Measurements from ENCODE around the gene DDX52. TPM values are rescaled to one million over a fixed set of nuclear protein-coding genes. Genes with fewer than 3 reads are reported as not detected.

Gene DDX52
- total RNA-seq, 4 donors from 2014 or later = 30.2 to 54.6 (median 43.0) TPM

- Histone ChIP-seq H3K36me3 (no peaks in the 10 kb centered on the region), H3K27me3 (no peaks in the 10 kb centered on the region), H3K4me3 (no peak overlapping the region), H3K27ac (peak overlapping the region in 1 of 4 donors; percentile 82), H3K4me1 (peaks cover 0 to 13% (median 0%) of the 10 kb centered on the region in 4 donors), H3K9me3 (peaks cover 0 to 4% (median 0%) of the 10 kb centered on the region in 4 donors)
- no peak for TF ChIP-seq POLR2A (IDR thresholded peaks at IDR 0.05)
- DNase-seq = no peak
Measured at GRCh38 chr17:37678036-37678435, 34.8 kb upstream of the DDX52 start.

GRCh38 chr17:37677021-37677420, 33.8 kb upstream of the DDX52 start:
- Histone ChIP-seq H3K4me1 (peaks cover 0 to 18% (median 0%) of the 10 kb centered on the region in 4 donors), H3K9me3 (peaks cover 0 to 4% (median 0%) of the 10 kb centered on the region in 4 donors), H3K27ac (peak overlapping the region in 1 of 4 donors; percentile 82), H3K4me3 (no peak overlapping the region), H3K27me3 (no peaks in the 10 kb centered on the region), H3K36me3 (no peaks in the 10 kb centered on the region)
- no peak for DNase-seq
- TF ChIP-seq POLR2A (IDR thresholded peaks at IDR 0.05) = no peak
- TF ChIP-seq CTCF (IDR thresholded peaks at IDR 0.05) = no peak

GRCh38 chr17:37676115-37676925, 33.1 kb upstream of the DDX52 start:
- Histone ChIP-seq H3K4me1 (peaks cover 0 to 24% (median 0%) of the 10 kb centered on the region in 4 donors), H3K27ac (peak overlapping the region in 2 of 4 donors; percentile 52 to 82), H3K36me3 (no peaks in the 10 kb centered on the region), H3K9me3 (peaks cover 0 to 4% (median 0%) of the 10 kb centered on the region in 4 donors), H3K27me3 (no peaks in the 10 kb centered on the region), H3K4me3 (no peak overlapping the region)
- peak in 2 of 3 donors; percentile 54 to 56 for DNase-seq
- TF ChIP-seq POLR2A (IDR thresholded peaks at IDR 0.05) (no peak), CTCF (IDR thresholded peaks at IDR 0.05) (no peak)

GRCh38 chr17:37674511-37674910, 31.3 kb upstream of the DDX52 start:
- Histone ChIP-seq H3K9me3 (peaks cover 0 to 4% (median 0%) of the 10 kb centered on the region in 4 donors), H3K36me3 (no peaks in the 10 kb centered on the region), H3K4me3 (no peak overlapping the region), H3K27me3 (no peaks in the 10 kb centered on the region), H3K4me1 (peaks cover 0 to 33% (median 0%) of the 10 kb centered on the region in 4 donors), H3K27ac (no peak overlapping the region)
- no peak for DNase-seq
- TF ChIP-seq CTCF (IDR thresholded peaks at IDR 0.05) (no peak), POLR2A (IDR thresholded peaks at IDR 0.05) (no peak)

GRCh38 chr17:37673386-37673785, 30.1 kb upstream of the DDX52 start:
- no peak for TF ChIP-seq POLR2A (IDR thresholded peaks at IDR 0.05)
- TF ChIP-seq CTCF (IDR thresholded peaks at IDR 0.05) = no peak
- no peak for DNase-seq
- H3K4me3 ChIP-seq = no peak overlapping the region
- H3K27ac ChIP-seq = no peak overlapping the region
- peaks cover 0 to 33% (median 0%) of the 10 kb centered on the region in 4 donors for H3K4me1 ChIP-seq
- no peaks in the 10 kb centered on the region for H3K27me3 ChIP-seq
- no peaks in the 10 kb centered on the region for H3K9me3 ChIP-seq
- no peaks in the 10 kb centered on the region for H3K36me3 ChIP-seq

GRCh38 chr17:37672548-37673078, 29.4 kb upstream of the DDX52 start:
- H3K4me1 ChIP-seq = peaks cover 0 to 32% (median 0%) of the 10 kb centered on the region in 4 donors
- H3K9me3 ChIP-seq = no peaks in the 10 kb centered on the region
- H3K4me3 ChIP-seq = no peak overlapping the region
- no peak for TF ChIP-seq POLR2A (IDR thresholded peaks at IDR 0.05)
- TF ChIP-seq CTCF (IDR thresholded peaks at IDR 0.05) = no peak
- DNase-seq = no peak
- peak overlapping the region in 2 of 4 donors; percentile 79 to 89 for H3K27ac ChIP-seq
- no peaks in the 10 kb centered on the region for H3K36me3 ChIP-seq
- H3K27me3 ChIP-seq = no peaks in the 10 kb centered on the region

Measured in Peyer's patch (tissue), 4 donors.